ENCODE data around the gene CFTR. TPM values are rescaled to one million over a fixed set of nuclear protein-coding genes. Genes with fewer than 3 reads are reported as not detected.

CFTR gene
- total RNA-seq (not detected), polyA plus RNA-seq (not detected), total RNA-seq (not detected)

DNA sequence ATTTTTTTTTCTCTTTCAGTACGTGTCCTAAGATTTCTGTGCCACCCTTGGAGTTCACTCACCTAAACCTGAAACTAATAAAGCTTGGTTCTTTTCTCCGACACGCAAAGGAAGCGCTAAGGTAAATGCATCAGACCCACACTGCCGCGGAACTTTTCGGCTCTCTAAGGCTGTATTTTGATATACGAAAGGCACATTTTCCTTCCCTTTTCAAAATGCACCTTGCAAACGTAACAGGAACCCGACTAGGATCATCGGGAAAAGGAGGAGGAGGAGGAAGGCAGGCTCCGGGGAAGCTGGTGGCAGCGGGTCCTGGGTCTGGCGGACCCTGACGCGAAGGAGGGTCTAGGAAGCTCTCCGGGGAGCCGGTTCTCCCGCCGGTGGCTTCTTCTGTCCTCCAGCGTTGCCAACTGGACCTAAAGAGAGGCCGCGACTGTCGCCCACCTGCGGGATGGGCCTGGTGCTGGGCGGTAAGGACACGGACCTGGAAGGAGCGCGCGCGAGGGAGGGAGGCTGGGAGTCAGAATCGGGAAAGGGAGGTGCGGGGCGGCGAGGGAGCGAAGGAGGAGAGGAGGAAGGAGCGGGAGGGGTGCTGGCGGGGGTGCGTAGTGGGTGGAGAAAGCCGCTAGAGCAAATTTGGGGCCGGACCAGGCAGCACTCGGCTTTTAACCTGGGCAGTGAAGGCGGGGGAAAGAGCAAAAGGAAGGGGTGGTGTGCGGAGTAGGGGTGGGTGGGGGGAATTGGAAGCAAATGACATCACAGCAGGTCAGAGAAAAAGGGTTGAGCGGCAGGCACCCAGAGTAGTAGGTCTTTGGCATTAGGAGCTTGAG lies at the start of gene CFTR:
TSS of gene CFTR (plus strand) at position 801 of the 830 bp plus-strand sequence. CDS start 70 bp downstream, outside the sequence.
- Mint-ChIP-seq H3K27ac (no peak within 1 kb of the TSS), H3K4me1 (peaks cover 0 to 4% (median 0%) of the 10 kb centered on the region in 7 donors), H3K36me3 (no peaks in the 10 kb centered on the region), H3K9me3 (peaks cover 0 to 7% (median 0%) of the 10 kb centered on the region in 11 donors), H3K4me3 (peak within 1 kb of the TSS in 1 of 10 donors; percentile 4), H3K27me3 (peaks cover 36 to 46% (median 42%) of the 10 kb centered on the region in 5 donors)
- CTCF ChIA-PET = no interaction called here
- Histone ChIP-seq H3K36me3 (ENCODE audit: control insufficient read depth in 2 of 3, insufficient read depth in 3 of 3, low read length in 3 of 3) (no peaks in the 10 kb centered on the region), H3K27me3 (ENCODE audit: control insufficient read depth in 2 of 2, insufficient read depth in 2 of 2, low read length in 2 of 2) (peaks cover 0 to 7% of the 10 kb centered on the region in 2 donors), H3K4me3 (ENCODE audit: low read length) (no peak within 1 kb of the TSS), H3K27ac (ENCODE audit: low read depth, low read length) (no peak within 1 kb of the TSS), H3K4me1 (ENCODE audit: control insufficient read depth in 2 of 2, insufficient read depth in 2 of 2, low read length in 2 of 2) (no peaks in the 10 kb centered on the region), H3K9me3 (ENCODE audit: control insufficient read depth in 2 of 3, low read length in 3 of 3) (no peaks in the 10 kb centered on the region)
- DNase-seq (no peak), ATAC-seq (no peak)
- intact Hi-C loops (cut with micrococcal nuclease) = no loop called here
- POLR2A ChIA-PET = no interaction called here

DNA sequence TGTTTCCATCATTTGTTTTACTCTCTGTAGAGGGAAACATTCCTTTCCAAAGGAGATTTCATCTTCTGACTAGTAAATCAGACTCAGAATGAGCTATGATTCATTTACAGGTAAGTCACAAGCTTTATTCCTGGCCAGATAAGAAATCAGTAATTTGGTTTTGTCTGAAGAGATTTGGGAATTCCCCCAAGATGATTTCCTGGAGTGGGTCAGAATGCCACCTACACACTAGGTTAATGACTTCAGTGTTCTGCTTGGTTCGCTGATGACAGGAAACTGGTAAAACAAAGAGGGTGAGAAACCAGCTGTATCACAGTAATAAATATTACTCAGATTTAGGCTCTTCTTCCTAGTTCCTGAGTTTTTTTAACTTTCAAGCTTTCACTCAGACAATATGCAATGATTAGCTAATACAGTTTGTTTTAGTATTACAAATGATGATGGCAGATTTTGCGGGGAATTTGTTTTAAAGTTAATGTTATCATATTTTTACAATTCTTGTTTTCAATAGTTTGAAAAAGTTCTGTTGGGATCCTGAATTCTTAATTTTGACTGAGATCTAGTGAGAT lies 44.3 kb upstream of the CFTR start:
- Histone ChIP-seq H3K27me3 (ENCODE audit: control insufficient read depth in 2 of 2, insufficient read depth in 2 of 2, low read length in 2 of 2) (no peaks in the 10 kb centered on the region), H3K27ac (ENCODE audit: low read depth, low read length) (no peak overlapping the region), H3K4me1 (ENCODE audit: control insufficient read depth in 2 of 2, insufficient read depth in 2 of 2, low read length in 2 of 2) (no peaks in the 10 kb centered on the region), H3K4me3 (ENCODE audit: low read length) (no peak overlapping the region), H3K9me3 (ENCODE audit: control insufficient read depth in 2 of 3, low read length in 3 of 3) (no peaks in the 10 kb centered on the region), H3K36me3 (ENCODE audit: control insufficient read depth in 2 of 3, insufficient read depth in 3 of 3, low read length in 3 of 3) (no peaks in the 10 kb centered on the region)
- Mint-ChIP-seq H3K27ac (no peak overlapping the region), H3K4me3 (no peak overlapping the region), H3K36me3 (no peaks in the 10 kb centered on the region), H3K9me3 (peaks cover 0 to 6% (median 0%) of the 10 kb centered on the region in 11 donors), H3K4me1 (peaks cover 0 to 3% (median 0%) of the 10 kb centered on the region in 7 donors), H3K27me3 (no peaks in the 10 kb centered on the region)
- CTCF ChIA-PET = no interaction called here
- intact Hi-C loops (cut with micrococcal nuclease) = no loop called here
- ATAC-seq = no peak
- POLR2A ChIA-PET = no interaction called here
- no peak for DNase-seq

DNA sequence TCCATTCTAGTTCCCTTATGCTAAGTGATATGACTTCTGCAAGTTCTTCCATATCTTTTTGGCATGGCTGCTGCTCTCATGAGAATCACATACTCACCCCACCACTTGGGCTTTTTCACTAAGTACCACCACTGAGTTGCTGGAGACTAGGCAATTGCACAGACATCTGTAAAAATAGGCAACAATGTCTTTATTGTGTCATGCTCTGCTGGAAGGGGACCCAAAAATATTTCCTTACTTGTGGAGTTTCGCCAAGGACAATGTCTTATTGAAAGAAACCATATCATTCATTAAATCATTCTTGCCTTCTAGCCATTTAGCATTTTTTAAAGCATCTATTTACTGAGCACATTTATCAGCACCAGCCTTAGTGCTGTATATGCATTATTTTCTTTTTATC lies 35.2 kb upstream of the CFTR start:
- POLR2A ChIA-PET = no interaction called here
- DNase-seq (no peak), ATAC-seq (no peak)
- Histone ChIP-seq H3K27me3 (ENCODE audit: control insufficient read depth in 2 of 2, insufficient read depth in 2 of 2, low read length in 2 of 2) (no peaks in the 10 kb centered on the region), H3K4me3 (ENCODE audit: low read length) (no peak overlapping the region), H3K9me3 (ENCODE audit: control insufficient read depth in 2 of 3, low read length in 3 of 3) (no peaks in the 10 kb centered on the region), H3K4me1 (ENCODE audit: control insufficient read depth in 2 of 2, insufficient read depth in 2 of 2, low read length in 2 of 2) (no peaks in the 10 kb centered on the region), H3K27ac (ENCODE audit: low read depth, low read length) (no peak overlapping the region), H3K36me3 (ENCODE audit: control insufficient read depth in 2 of 3, insufficient read depth in 3 of 3, low read length in 3 of 3) (no peaks in the 10 kb centered on the region)
- no peaks in the 10 kb centered on the region for H3K36me3 Mint-ChIP-seq
- intact Hi-C loops (cut with micrococcal nuclease) = no loop called here
- H3K4me1 Mint-ChIP-seq = no peaks in the 10 kb centered on the region
- no peak overlapping the region for H3K27ac Mint-ChIP-seq
- peaks cover 2 to 13% (median 5%) of the 10 kb centered on the region in 11 donors for H3K9me3 Mint-ChIP-seq
- H3K4me3 Mint-ChIP-seq = no peak overlapping the region
- peaks cover 0 to 2% (median 0%) of the 10 kb centered on the region in 5 donors for H3K27me3 Mint-ChIP-seq
- CTCF ChIA-PET = no interaction called here

DNA sequence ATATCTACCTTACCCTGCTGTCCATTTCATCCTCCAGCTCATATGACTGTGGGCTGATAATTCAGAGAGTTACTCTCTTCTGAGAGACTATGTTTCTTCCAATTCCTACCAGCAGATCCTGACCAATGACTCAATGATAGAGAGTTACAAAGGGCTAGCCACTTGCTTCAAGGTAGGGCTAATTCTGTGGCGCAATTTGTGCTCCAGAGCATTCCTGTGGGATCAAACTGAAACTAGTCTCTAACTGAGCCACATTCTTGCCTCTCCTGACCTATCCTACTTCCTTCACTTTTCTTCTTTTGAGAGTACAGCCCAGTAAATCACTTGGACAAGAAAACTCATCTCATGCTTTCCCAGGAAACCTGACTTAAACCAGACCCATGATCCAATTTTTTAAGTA lies 34.6 kb upstream of the CFTR start:
- no peaks in the 10 kb centered on the region for H3K4me1 ChIP-seq (ENCODE audit: control insufficient read depth in 2 of 2, insufficient read depth in 2 of 2, low read length in 2 of 2)
- no peaks in the 10 kb centered on the region for H3K27me3 ChIP-seq (ENCODE audit: control insufficient read depth in 2 of 2, insufficient read depth in 2 of 2, low read length in 2 of 2)
- ATAC-seq (no peak), DNase-seq (no peak)
- Mint-ChIP-seq H3K4me1 (no peaks in the 10 kb centered on the region), H3K36me3 (no peaks in the 10 kb centered on the region), H3K9me3 (peaks cover 2 to 16% (median 10%) of the 10 kb centered on the region in 11 donors), H3K27ac (no peak overlapping the region), H3K4me3 (no peak overlapping the region), H3K27me3 (peaks cover 0 to 3% (median 0%) of the 10 kb centered on the region in 5 donors)
- CTCF ChIA-PET = no interaction called here
- no peaks in the 10 kb centered on the region for H3K36me3 ChIP-seq (ENCODE audit: control insufficient read depth in 2 of 3, insufficient read depth in 3 of 3, low read length in 3 of 3)
- H3K27ac ChIP-seq (ENCODE audit: low read depth, low read length) = no peak overlapping the region
- intact Hi-C loops (cut with micrococcal nuclease) = no loop called here
- POLR2A ChIA-PET = interaction anchor here (0.5 kb wide), 1 partner anchor 159 kb away, joined by 3 read pairs; no protein-coding TSS in a partner anchor
- no peak overlapping the region for H3K4me3 ChIP-seq (ENCODE audit: low read length)
- H3K9me3 ChIP-seq (ENCODE audit: control insufficient read depth in 2 of 3, low read length in 3 of 3) = no peaks in the 10 kb centered on the region

DNA sequence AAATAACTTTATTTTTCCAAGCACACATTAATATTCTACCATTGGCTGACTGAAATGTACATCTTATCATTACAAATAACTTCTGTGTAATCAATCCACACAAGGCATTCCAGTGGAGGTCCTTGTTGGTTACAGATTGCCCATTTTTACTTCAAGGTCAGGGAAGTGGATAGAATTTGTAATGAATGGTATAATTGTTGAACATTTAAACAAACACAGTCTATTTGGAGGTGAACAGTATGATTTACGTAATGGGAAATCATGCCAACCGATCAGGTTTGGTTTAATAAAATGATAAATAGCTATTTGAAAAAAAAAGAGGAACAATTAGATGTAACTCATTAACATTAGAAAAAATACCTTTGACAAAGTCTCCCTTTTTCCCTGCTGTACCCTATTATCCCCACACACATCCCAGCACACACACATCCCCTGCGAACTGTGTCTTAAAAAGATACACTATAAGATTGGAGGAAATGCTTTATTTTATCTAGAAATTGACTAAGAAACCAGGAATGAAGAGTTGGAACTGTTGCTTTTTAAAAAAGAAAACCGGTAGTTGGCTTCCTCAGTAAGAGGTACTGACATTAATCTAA lies 33.5 kb upstream of the CFTR start:
- H3K36me3 ChIP-seq (ENCODE audit: control insufficient read depth in 2 of 3, insufficient read depth in 3 of 3, low read length in 3 of 3) = no peaks in the 10 kb centered on the region
- no peaks in the 10 kb centered on the region for H3K4me1 Mint-ChIP-seq
- no peak overlapping the region for H3K27ac Mint-ChIP-seq
- H3K36me3 Mint-ChIP-seq = no peaks in the 10 kb centered on the region
- H3K4me1 ChIP-seq (ENCODE audit: control insufficient read depth in 2 of 2, insufficient read depth in 2 of 2, low read length in 2 of 2) = no peaks in the 10 kb centered on the region
- H3K27me3 Mint-ChIP-seq = peaks cover 0 to 3% (median 0%) of the 10 kb centered on the region in 5 donors
- intact Hi-C loops (cut with micrococcal nuclease) = no loop called here
- no peak overlapping the region for H3K4me3 ChIP-seq (ENCODE audit: low read length)
- no peaks in the 10 kb centered on the region for H3K9me3 ChIP-seq (ENCODE audit: control insufficient read depth in 2 of 3, low read length in 3 of 3)
- no peak overlapping the region for H3K27ac ChIP-seq (ENCODE audit: low read depth, low read length)
- DNase-seq (no peak), ATAC-seq (no peak)
- peaks cover 0 to 19% (median 11%) of the 10 kb centered on the region in 11 donors for H3K9me3 Mint-ChIP-seq
- no peaks in the 10 kb centered on the region for H3K27me3 ChIP-seq (ENCODE audit: control insufficient read depth in 2 of 2, insufficient read depth in 2 of 2, low read length in 2 of 2)
- ChIA-PET CTCF (no interaction called here), POLR2A (no interaction called here)
- H3K4me3 Mint-ChIP-seq = no peak overlapping the region

DNA sequence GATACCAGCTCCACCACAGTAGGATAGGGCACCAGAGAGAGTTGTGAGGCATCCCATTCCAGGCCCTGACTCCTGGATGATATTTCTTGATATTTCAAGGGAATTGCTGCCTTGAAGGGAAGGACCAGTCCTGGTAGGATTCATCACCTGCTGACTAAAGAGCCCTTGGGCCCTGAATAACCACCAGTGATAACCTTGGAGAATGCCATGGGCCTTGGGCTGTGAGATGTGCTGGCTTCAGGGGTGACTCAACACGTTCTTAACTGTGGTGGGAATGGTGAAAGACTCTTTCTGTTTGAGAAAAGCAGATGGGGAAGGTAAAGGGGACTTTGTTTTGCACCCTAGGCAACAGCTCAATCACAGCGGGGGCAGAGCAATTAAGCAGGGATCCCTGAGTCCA lies 31.2 kb upstream of the CFTR start:
- no peaks in the 10 kb centered on the region for H3K9me3 ChIP-seq (ENCODE audit: control insufficient read depth in 2 of 3, low read length in 3 of 3)
- ATAC-seq = no peak
- Mint-ChIP-seq H3K4me1 (no peaks in the 10 kb centered on the region), H3K27me3 (peaks cover 0 to 3% (median 0%) of the 10 kb centered on the region in 5 donors), H3K4me3 (no peak overlapping the region), H3K36me3 (no peaks in the 10 kb centered on the region), H3K27ac (no peak overlapping the region), H3K9me3 (peaks cover 0 to 25% (median 11%) of the 10 kb centered on the region in 11 donors)
- ChIA-PET POLR2A (no interaction called here), CTCF (no interaction called here)
- DNase-seq = no peak
- intact Hi-C loops (cut with micrococcal nuclease) = no loop called here
- no peak overlapping the region for H3K27ac ChIP-seq (ENCODE audit: low read depth, low read length)
- H3K4me1 ChIP-seq (ENCODE audit: control insufficient read depth in 2 of 2, insufficient read depth in 2 of 2, low read length in 2 of 2) = no peaks in the 10 kb centered on the region
- no peaks in the 10 kb centered on the region for H3K27me3 ChIP-seq (ENCODE audit: control insufficient read depth in 2 of 2, insufficient read depth in 2 of 2, low read length in 2 of 2)
- H3K4me3 ChIP-seq (ENCODE audit: low read length) = no peak overlapping the region
- no peaks in the 10 kb centered on the region for H3K36me3 ChIP-seq (ENCODE audit: control insufficient read depth in 2 of 3, insufficient read depth in 3 of 3, low read length in 3 of 3)

All from naive thymus-derived CD4-positive, alpha-beta T cell (primary cell).